A549 (cell line): Measurements from ENCODE around the gene MYADM. TPM values are rescaled to one million over a fixed set of nuclear protein-coding genes. Genes with fewer than 3 reads are reported as not detected.

ENCODE experiments used
- ATOH8 ChIP-seq: fragments of 250-450 bp; sonication (Bioruptor Pico); IDR thresholded peaks from 2 replicates; pipeline ENCODE4 v1.5.0; 2020; ENCODE audit warnings: low read depth, mild to moderate bottlenecking, moderate library complexity
- BCL3 ChIP-seq: fragments of >200 bp; sonication (Bioruptor Twin); formaldehyde crosslinking; IDR thresholded peaks from 3 replicates; pipeline ENCODE4 v1.6.1; 2016
- CBX8 ChIP-seq: fragments of 200-600 bp; sonication (generic); IDR thresholded peaks from 2 replicates; pipeline ENCODE4 v1.6.1; 2016
- CHD4 ChIP-seq: fragments of 200-600 bp; sonication (generic); IDR thresholded peaks from 2 replicates; pipeline ENCODE4 v1.6.1; 2016; ENCODE audit warnings: antibody characterized with exemption, mild to moderate bottlenecking, borderline replicate concordance
- CTCF ChIP-seq: fragments of >200 bp; sonication (Bioruptor Twin); formaldehyde crosslinking; IDR thresholded peaks from 3 replicates; pipeline ENCODE4 v1.5.1; 2016
- EHF ChIP-seq: fragments of 250-450 bp; sonication (Bioruptor Pico); IDR thresholded peaks from 2 replicates; pipeline ENCODE4 v1.5.0; 2020; ENCODE audit warnings: mild to moderate bottlenecking
- EHMT2 ChIP-seq: fragments of 200-600 bp; sonication (generic); IDR thresholded peaks from 2 replicates; pipeline ENCODE4 v1.6.1; 2016; ENCODE audit warnings: antibody characterized with exemption, low read depth, mild to moderate bottlenecking, moderate library complexity
- EP300 ChIP-seq, 2 experiments: fragments of >200 bp; sonication (Bioruptor Twin); formaldehyde crosslinking; IDR thresholded peaks; 2 replicates in 1 of 2; 3 replicates in 1 of 2; pipeline ENCODE4 v1.6.1; 2016 to 2017
- ESRRA ChIP-seq: fragments of 150-350 bp; IDR thresholded peaks from 2 replicates; pipeline ENCODE4 v1.6.1; 2014; ENCODE audit warnings: mild to moderate bottlenecking, low read length, borderline replicate concordance
- HMGXB4 ChIP-seq: fragments of 250-450 bp; sonication (Bioruptor Pico); IDR thresholded peaks from 2 replicates; pipeline ENCODE4 v1.5.0; 2021; ENCODE audit warnings: mild to moderate bottlenecking, moderate library complexity, borderline replicate concordance
- HOXA7 ChIP-seq: fragments of 250-450 bp; sonication (Bioruptor Pico); IDR thresholded peaks from 2 replicates; pipeline ENCODE4 v1.5.0; 2020; ENCODE audit warnings: mild to moderate bottlenecking, moderate library complexity
- HOXB13 ChIP-seq: fragments of 250-450 bp; sonication (Bioruptor Pico); IDR thresholded peaks from 2 replicates; pipeline ENCODE4 v1.5.0; 2020; ENCODE audit warnings: low read depth, mild to moderate bottlenecking, moderate library complexity
- HOXB5 ChIP-seq: fragments of 250-450 bp; sonication (Bioruptor Pico); IDR thresholded peaks from 2 replicates; pipeline ENCODE4 v1.5.0; 2020; ENCODE audit warnings: mild to moderate bottlenecking, moderate library complexity
- JUN ChIP-seq, 2 experiments: fragments of >200 bp; sonication (Bioruptor Twin); formaldehyde crosslinking; IDR thresholded peaks; 2 replicates in 1 of 2; 3 replicates in 1 of 2; pipeline ENCODE4 v1.6.1; 2016 to 2017
- KDM1A ChIP-seq: fragments of 200-600 bp; sonication (generic); IDR thresholded peaks from 2 replicates; pipeline ENCODE4 v1.6.1; 2016; ENCODE audit warnings: low read depth, mild to moderate bottlenecking
- KDM5A ChIP-seq: fragments of 200-600 bp; sonication (generic); IDR thresholded peaks from 2 replicates; pipeline ENCODE4 v1.6.1; 2016; ENCODE audit warnings: antibody characterized with exemption, mild to moderate bottlenecking
- MAFK ChIP-seq: fragments of 450-650 bp; IDR thresholded peaks from 2 replicates; pipeline ENCODE4 v1.6.1; 2014; ENCODE audit not compliant: partially characterized antibody
- MAX ChIP-seq: IDR thresholded peaks from 2 replicates; pipeline ENCODE4 v1.6.1; 2012
- NFE2L2 ChIP-seq: fragments of 150-350 bp; conservative IDR thresholded peaks from 2 replicates; pipeline ENCODE4 v1.6.1; 2014; ENCODE audit warnings: low read length
- PHF8 ChIP-seq: fragments of 200-600 bp; sonication (generic); IDR thresholded peaks from 2 replicates; pipeline ENCODE4 v1.6.1; 2016; ENCODE audit warnings: low read depth, mild to moderate bottlenecking, antibody characterized with exemption, moderate library complexity, borderline replicate concordance
- POLR2AphosphoS2 ChIP-seq: conservative IDR thresholded peaks from 2 replicates; pipeline ENCODE4 v1.6.1; 2012; ENCODE audit warnings: low read length, improper control_type of control experiment, inconsistent platforms
- RARB ChIP-seq: fragments of 250-450 bp; sonication (Bioruptor Pico); IDR thresholded peaks from 2 replicates; pipeline ENCODE4 v1.8.0; 2021; ENCODE audit warnings: mild to moderate bottlenecking, moderate library complexity
- RCOR1 ChIP-seq: fragments of 150-350 bp; IDR thresholded peaks from 2 replicates; pipeline ENCODE4 v1.6.1; 2014; ENCODE audit warnings: antibody characterized with exemption, low read length, low read depth
- REST ChIP-seq: fragments of 200-600 bp; sonication (generic); IDR thresholded peaks from 2 replicates; pipeline ENCODE4 v1.6.1; 2016; ENCODE audit warnings: antibody characterized with exemption, mild to moderate bottlenecking, moderate library complexity
- SMC3 ChIP-seq: fragments of >200 bp; sonication (Bioruptor Twin); formaldehyde crosslinking; IDR thresholded peaks from 3 replicates; pipeline ENCODE4 v1.6.1; 2018; ENCODE audit warnings: inconsistent platforms
- SREBF2 ChIP-seq: fragments of 450-650 bp; IDR thresholded peaks from 2 replicates; pipeline ENCODE4 v1.6.1; 2014; ENCODE audit warnings: mild to moderate bottlenecking, moderate library complexity
- TFCP2L1 ChIP-seq: fragments of 250-450 bp; sonication (Bioruptor Pico); IDR thresholded peaks from 2 replicates; pipeline ENCODE4 v1.5.0; 2021; ENCODE audit warnings: mild to moderate bottlenecking
- TP53 ChIP-seq: fragments of 250-450 bp; sonication (Bioruptor Pico); IDR thresholded peaks from 2 replicates; pipeline ENCODE4 v1.5.0; 2021; ENCODE audit warnings: mild to moderate bottlenecking, moderate library complexity
- USF2 ChIP-seq: fragments of 450-650 bp; IDR thresholded peaks from 2 replicates; pipeline ENCODE4 v1.6.1; 2014; ENCODE audit warnings: antibody characterized with exemption
- ZC3H11A ChIP-seq: fragments of 450-650 bp; IDR thresholded peaks from 2 replicates; pipeline ENCODE4 v1.6.1; 2014; ENCODE audit warnings: antibody characterized with exemption, mild to moderate bottlenecking
- ZNF302 ChIP-seq: fragments of 250-450 bp; sonication (Bioruptor Pico); IDR thresholded peaks from 2 replicates; pipeline ENCODE4 v1.9.0; 2021; ENCODE audit warnings: inconsistent platforms, mild to moderate bottlenecking, moderate library complexity
- ZSCAN20 ChIP-seq: fragments of 250-450 bp; sonication (Bioruptor Pico); IDR thresholded peaks from 2 replicates; pipeline ENCODE4 v1.8.0; 2022; ENCODE audit warnings: mild to moderate bottlenecking, moderate library complexity
- polyA plus RNA-seq, 4 experiments: library from polyadenylated mRNA; depleted of rRNA in 3 of 4; stranded (reverse); fragments of >200 nt; fragmentation: RNase III in 1 of 4; extraction: RNeasy Plus Mini Kit Qiagen cat#74134 plus additional on column Dnase treatment in 1 of 4; gene quantifications; 2 replicates in 3 of 4; 3 replicates in 1 of 4; pipeline ENCODE4 v1.2.3, GENCODE V29; 2011 to 2017

Gene MYADM
- polyA plus RNA-seq, 2 of the 4 experiments (the other 2 are of a cell fraction): 37.7 to 90.7 TPM

GRCh38 chr19:53879140-53880081, 11.7 kb downstream of the MYADM start (continued):
- TF ChIP-seq USF2: 0 out of 2 replicates have a peak, but pooled peaks have one; percentile 11
- no peak for TF ChIP-seq HMGXB4 (CRISPR knock-in tag)
- peak; percentile 20; the same call in 1 of the 2 replicates for TF ChIP-seq MAX
- TF ChIP-seq JUN (IDR thresholded peaks at IDR 0.05): 0 out of 5 replicates have a peak, but pooled peaks of 1 of the 2 experiments have one; percentile 7
- no peak for TF ChIP-seq RARB (CRISPR knock-in tag)
- no peak for TF ChIP-seq CBX8
- TF ChIP-seq EP300 (IDR thresholded peaks at IDR 0.05): no peak
- no peak for TF ChIP-seq KDM5A
- TF ChIP-seq KDM1A: no peak
- TF ChIP-seq REST: no peak
- TF ChIP-seq SMC3: no peak
- TF ChIP-seq HOXB13 (CRISPR knock-in tag): no peak
- TF ChIP-seq SREBF2: no peak
- TF ChIP-seq HOXA7 (CRISPR knock-in tag): peak; percentile 67
- TF ChIP-seq TP53: no peak; the same call in none of the 2 replicates
- no peak for TF ChIP-seq RCOR1
- TF ChIP-seq POLR2AphosphoS2: peak; percentile 99
- no peak for TF ChIP-seq ATOH8 (CRISPR knock-in tag)
- no peak for TF ChIP-seq EHF (CRISPR knock-in tag)
- no peak for TF ChIP-seq EHMT2
- TF ChIP-seq HOXB5 (CRISPR knock-in tag): 0 out of 2 replicates have a peak, but pooled peaks have one; percentile 5
- TF ChIP-seq CHD4: no peak
- no peak for TF ChIP-seq NFE2L2
- peak; percentile 96 for TF ChIP-seq TFCP2L1 (CRISPR knock-in tag)
- TF ChIP-seq PHF8: no peak
- TF ChIP-seq ZC3H11A: no peak
- no peak for TF ChIP-seq MAFK
- no peak for TF ChIP-seq BCL3
- no peak for TF ChIP-seq ZNF302 (CRISPR knock-in tag)
- TF ChIP-seq ZSCAN20 (CRISPR knock-in tag): no peak
- TF ChIP-seq CTCF: no peak
- TF ChIP-seq ESRRA: no peak
